ENCODE results near the gene KCNMA1.

DNA sequence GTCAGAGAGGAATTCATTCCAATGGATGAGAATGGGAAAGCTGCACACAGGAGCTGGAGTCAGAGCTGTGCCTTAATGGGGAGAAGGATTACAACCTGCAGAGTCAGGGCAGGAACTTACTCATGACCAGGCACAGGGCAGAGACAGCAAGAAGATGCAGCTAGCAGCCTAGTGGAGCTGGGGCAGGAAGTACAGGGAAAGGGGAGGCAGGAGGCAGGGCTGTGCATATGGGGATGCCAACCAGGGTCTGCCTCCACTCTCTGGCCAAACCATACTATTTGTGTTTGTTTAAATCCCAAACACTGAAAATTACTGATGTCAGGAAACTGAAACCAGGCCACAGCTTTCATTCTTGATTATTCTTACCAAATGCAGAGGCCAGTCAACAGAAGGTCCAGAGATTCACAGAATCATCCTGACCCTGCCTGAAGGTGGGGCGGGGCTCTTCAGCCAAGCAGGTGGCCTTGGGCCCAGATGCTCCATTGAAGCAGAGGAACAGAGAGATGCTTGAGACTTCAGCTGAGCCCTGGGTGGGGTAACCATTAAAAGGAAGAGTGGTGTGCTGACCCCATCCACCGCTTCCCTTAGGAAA is 461.9 kb downstream of the KCNMA1 start:
- TF ChIP-seq, protein P1, sequence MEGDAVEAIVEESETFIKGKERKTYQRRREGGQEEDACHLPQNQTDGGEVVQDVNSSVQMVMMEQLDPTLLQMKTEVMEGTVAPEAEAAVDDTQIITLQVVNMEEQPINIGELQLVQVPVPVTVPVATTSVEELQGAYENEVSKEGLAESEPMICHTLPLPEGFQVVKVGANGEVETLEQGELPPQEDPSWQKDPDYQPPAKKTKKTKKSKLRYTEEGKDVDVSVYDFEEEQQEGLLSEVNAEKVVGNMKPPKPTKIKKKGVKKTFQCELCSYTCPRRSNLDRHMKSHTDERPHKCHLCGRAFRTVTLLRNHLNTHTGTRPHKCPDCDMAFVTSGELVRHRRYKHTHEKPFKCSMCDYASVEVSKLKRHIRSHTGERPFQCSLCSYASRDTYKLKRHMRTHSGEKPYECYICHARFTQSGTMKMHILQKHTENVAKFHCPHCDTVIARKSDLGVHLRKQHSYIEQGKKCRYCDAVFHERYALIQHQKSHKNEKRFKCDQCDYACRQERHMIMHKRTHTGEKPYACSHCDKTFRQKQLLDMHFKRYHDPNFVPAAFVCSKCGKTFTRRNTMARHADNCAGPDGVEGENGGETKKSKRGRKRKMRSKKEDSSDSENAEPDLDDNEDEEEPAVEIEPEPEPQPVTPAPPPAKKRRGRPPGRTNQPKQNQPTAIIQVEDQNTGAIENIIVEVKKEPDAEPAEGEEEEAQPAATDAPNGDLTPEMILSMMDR (IDR thresholded peaks at IDR 0.05) = no peak
- no peak for TF ChIP-seq POLR2A (IDR thresholded peaks at IDR 0.05; ENCODE audit: low read depth)
